ENCODE data around the gene TMPRSS11F.

- TF ChIP-seq POLR2A (IDR thresholded peaks at IDR 0.05) (no peak), CTCF (IDR thresholded peaks at IDR 0.05) (no peak), POLR2AphosphoS5 (IDR thresholded peaks at IDR 0.05; ENCODE audit: insufficient read depth in 1 of 2, low read depth in 1 of 2) (no peak)
Observed at GRCh38 chr4:68162196-68162595, 32.5 kb upstream of the TMPRSS11F start.
